K562 (cell line): Measurements from ENCODE around the gene CTSL. TPM values are rescaled to one million over a fixed set of nuclear protein-coding genes. Genes with fewer than 3 reads are reported as not detected.

Source experiments
- ATAC-seq: fragments of 200-7000 bp; cut with Tn5 transposase; 3 replicates; pipeline ENCODE4 v1.9.1; 2020; ENCODE audit warnings: moderate library complexity
- BruUV-seq: library from RNA; stranded (reverse); fragments of 400-500 nt; replicated peaks from 2 replicates; lab custom pipeline; 2021; lab: Mats Ljungman, UMichigan
- CTCF ChIA-PET: fragments of 300-600 bp; formaldehyde crosslinking; extraction: SDS; loops from one replicate; lab custom pipeline; 2021; ENCODE audit warnings: low intra/inter-chr PET ratio; lab: Yijun Ruan, JAX
- POLR2A ChIA-PET: fragments of 300-600, 350-650 bp; sonication (Branson Sonifier 250); formaldehyde crosslinking; extraction: SDS; loops from one replicate; lab custom pipeline; 2021; ENCODE audit warnings: antibody characterized with exemption, inconsistent platforms; lab: Yijun Ruan, JAX
- DNase-seq, 4 experiments: peaks; one replicate each; pipeline versions ENCODE4 v3.0.0 to v3.0.0-alpha.2; 2011 to 2018; ENCODE audit warnings: low spot score in 3 of 4, mixed read lengths in 3 of 4; ENCODE audit errors: extremely low read depth in 1 of 4
- FAIRE-seq: peaks from 2 replicates; lab custom pipeline; 2011; peaks lifted over from hg19 to GRCh38; lab: Jason Lieb, UNC
- H2AFZ ChIP-seq: 2 replicates; pipeline ENCODE4 v1.6.0; 2011; ENCODE audit warnings: low read depth, low read length, control low read depth, inconsistent platforms
- H3K27ac ChIP-seq: fragments of 200-600 bp; 3 replicates; pipeline ENCODE4 v1.8.0; 2011; ENCODE audit warnings: low read depth, mild to moderate bottlenecking, control low read depth, inconsistent platforms, low read length, moderate library complexity, mixed read lengths; ENCODE audit errors: extremely low read depth
- H3K27me3 ChIP-seq, 2 experiments: fragments of 300-600 bp in 1 of 2; 2 replicates in 1 of 2; 3 replicates in 1 of 2; pipeline versions ENCODE4 v1.6.0 to v1.8.0; 2011; ENCODE audit warnings: inconsistent platforms in 2 of 2, low read length in 2 of 2, mild to moderate bottlenecking in 1 of 2, mixed read lengths in 1 of 2, moderate library complexity in 1 of 2; ENCODE audit not compliant: control insufficient read depth in 2 of 2, insufficient read depth in 2 of 2
- H3K36me3 ChIP-seq: fragments of 300-600 bp; 3 replicates; pipeline ENCODE4 v1.8.0; 2011; ENCODE audit warnings: mild to moderate bottlenecking, low read length, inconsistent platforms; ENCODE audit not compliant: control insufficient read depth, insufficient read depth
- H3K4me1 ChIP-seq, 2 experiments: fragments of 200-600 bp in 1 of 2; replicated peaks in 1 of 2; 2 replicates in 1 of 2; 3 replicates in 1 of 2; pipeline versions ENCODE4 v1.5.1 to v1.8.0; 2011; ENCODE audit warnings: inconsistent platforms in 2 of 2, low read length in 2 of 2, mild to moderate bottlenecking in 1 of 2, mixed read lengths in 1 of 2, moderate library complexity in 1 of 2; ENCODE audit not compliant: control insufficient read depth in 2 of 2, insufficient read depth in 2 of 2
- H3K4me2 ChIP-seq: 2 replicates; pipeline ENCODE4 v1.6.1; 2011; ENCODE audit warnings: low read length, control low read depth, inconsistent platforms, mixed read lengths; ENCODE audit not compliant: insufficient read depth
- H3K4me3 ChIP-seq: fragments of 200-600 bp; sonication (generic), shearing (Covaris generic); 2 replicates; pipeline ENCODE4 v1.5.1; 2016; ENCODE audit warnings: control low read depth, inconsistent platforms
- H3K79me2 ChIP-seq: fragments of 200-600 bp; 3 replicates; pipeline ENCODE4 v1.8.0; 2011; ENCODE audit warnings: low read length, inconsistent platforms; ENCODE audit not compliant: control insufficient read depth, insufficient read depth
- H3K9ac ChIP-seq, 2 experiments: 2 replicates each; pipeline versions ENCODE4 v1.6.0 to v1.6.1; 2011; ENCODE audit warnings: low read depth in 2 of 2, low read length in 2 of 2, control low read depth in 1 of 2, inconsistent platforms in 1 of 2, mild to moderate bottlenecking in 1 of 2, mixed read lengths in 1 of 2; ENCODE audit not compliant: insufficient read depth in 1 of 2
- H3K9me1 ChIP-seq: one replicate; pipeline ENCODE4 v1.6.0; 2011; ENCODE audit warnings: inconsistent platforms, mild to moderate bottlenecking, low read length, moderate library complexity; ENCODE audit not compliant: control insufficient read depth, insufficient read depth
- H3K9me3 ChIP-seq: replicated peaks from 2 replicates; pipeline ENCODE4 v1.5.1; 2011; ENCODE audit warnings: low read depth, low read length, inconsistent platforms; ENCODE audit not compliant: control insufficient read depth, insufficient read depth
- H4K20me1 ChIP-seq: replicated peaks from 2 replicates; pipeline ENCODE4 v1.6.1; 2011; ENCODE audit warnings: low read length, inconsistent platforms, mixed read lengths; ENCODE audit not compliant: control insufficient read depth, insufficient read depth
- C11orf30 ChIP-seq: fragments of 450-650 bp; IDR thresholded peaks from 2 replicates; pipeline ENCODE4 v1.6.1; 2016; ENCODE audit warnings: low read depth, mild to moderate bottlenecking
- PRMT5 ChIP-seq: sonication (generic); formaldehyde crosslinking; IDR thresholded peaks from 2 replicates; pipeline ENCODE4 v1.5.0; 2020; ENCODE audit warnings: missing genetic modification reagents
- ZNF217 ChIP-seq: sonication (generic); formaldehyde crosslinking; IDR thresholded peaks from 2 replicates; pipeline ENCODE4 v1.8.0; 2022; ENCODE audit warnings: mild to moderate bottlenecking, missing genetic modification reagents
- ZNF282 ChIP-seq: sonication (generic); formaldehyde crosslinking; IDR thresholded peaks from 2 replicates; pipeline ENCODE4 v1.8.1; 2023; ENCODE audit warnings: missing genetic modification reagents
- ZNF316 ChIP-seq: fragments of 450-650 bp; IDR thresholded peaks from 2 replicates; pipeline ENCODE4 v1.6.1; 2016
- ZNF586 ChIP-seq: fragments of 450-650 bp; formaldehyde crosslinking; conservative IDR thresholded peaks from 2 replicates; pipeline ENCODE4 v1.4.0; 2020; ENCODE audit warnings: mild to moderate bottlenecking, moderate library complexity
- WGBS: fragments of 100-300 bp; shearing (Covaris generic); methylation state at CpG from one replicate; pipeline ENCODE4 v1.1.6; 2016; ENCODE audit warnings: low coverage, mixed read lengths; ENCODE audit not compliant: insufficient coverage; ENCODE audit errors: missing lambda C conversion rate; 5-methylcytosine and 5-hydroxymethylcytosine counted together
- in situ Hi-C: fragments of 300-500 bp; cut with MboI; formaldehyde crosslinking; loops from 4 replicates; pipeline ENCODE4 v1.15.0; 2018; ENCODE audit warnings: inconsistent platforms, mixed read lengths
- intact Hi-C: fragments of 100-400 bp; cut with micrococcal nuclease; formaldehyde crosslinking; loops from 2 replicates; pipeline ENCODE4 v1.14.2; 2022
- polyA plus RNA-seq, 8 experiments: library from polyadenylated mRNA; depleted of rRNA in 4 of 8; stranded (reverse) in 5 of 8; unstranded in 3 of 8; fragments of >200 nt; fragmentation: Nextera tagmentation in 2 of 8; fragmentation: Illumina TruSeq in 1 of 8; extraction: Ambion mirVana in 2 of 8; extraction: Trizol in 1 of 8; gene quantifications; 2 replicates each; pipeline versions ENCODE4 v1.2.1 to v1.2.3, GENCODE V29; 2011 to 2014; ENCODE audit warnings: inconsistent platforms in 1 of 8, missing spikeins in 1 of 8
- total RNA-seq, 7 experiments: library from RNA; depleted of rRNA in 6 of 7; stranded (reverse); fragments of >200 nt in 6 of 7; fragmentation: Illumina TruSeq in 2 of 7; extraction: Trizol in 2 of 7; gene quantifications; 2 replicates each; pipeline versions ENCODE4 v1.2.1 to v1.2.3, GENCODE V29; 2011 to 2021; ENCODE audit warnings: low replicate concordance in 1 of 7
- TF ChIP-seq, protein P1 (sequence below): IDR thresholded peaks from 3 replicates; pipeline ENCODE4 v1.6.1; 2011; ENCODE audit warnings: borderline replicate concordance, mild to moderate bottlenecking, moderate library complexity; ENCODE audit not compliant: insufficient read length; ENCODE audit errors: extremely low read depth
- TF ChIP-seq, protein P2 (sequence below): fragments of 450-650 bp; IDR thresholded peaks from 2 replicates; pipeline ENCODE4 v1.7.1; 2018; ENCODE audit warnings: mild to moderate bottlenecking, low read depth; ENCODE audit not compliant: partially characterized antibody
- TF ChIP-seq, protein P3 (sequence below): fragments of 450-650 bp; formaldehyde crosslinking; IDR thresholded peaks from 2 replicates; pipeline ENCODE4 v1.4.0; 2020; ENCODE audit warnings: mild to moderate bottlenecking, mixed read lengths

The CTSL gene
- total and polyA plus RNA-seq, 9 of the 15 experiments (the other 6 are each of a cell fraction or from before 2014, with no cell fraction given), result 55.9 to 165 (median 93.7) TPM

DNA sequence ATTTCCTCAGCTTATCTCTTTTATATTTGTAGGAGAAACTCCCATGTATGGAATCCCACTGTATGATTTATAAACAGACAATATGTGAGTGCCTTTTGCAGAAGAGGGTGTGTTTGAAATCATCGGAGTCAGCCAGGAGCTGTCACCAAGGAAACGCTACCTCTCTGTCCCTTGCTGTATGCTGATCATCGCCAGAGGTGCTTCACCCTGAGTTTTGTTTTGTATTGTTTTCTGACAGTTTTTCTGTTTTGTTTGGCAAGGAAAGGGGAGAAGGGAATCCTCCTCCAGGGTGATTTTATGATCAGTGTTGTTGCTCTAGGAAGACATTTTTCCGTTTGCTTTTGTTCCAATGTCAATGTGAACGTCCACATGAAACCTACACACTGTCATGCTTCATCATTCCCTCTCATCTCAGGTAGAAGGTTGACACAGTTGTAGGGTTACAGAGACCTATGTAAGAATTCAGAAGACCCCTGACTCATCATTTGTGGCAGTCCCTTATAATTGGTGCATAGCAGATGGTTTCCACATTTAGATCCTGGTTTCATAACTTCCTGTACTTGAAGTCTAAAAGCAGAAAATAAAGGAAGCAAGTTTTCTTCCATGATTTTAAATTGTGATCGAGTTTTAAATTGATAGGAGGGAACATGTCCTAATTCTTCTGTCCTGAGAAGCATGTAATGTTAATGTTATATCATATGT is 18.0 kb upstream of the CTSL start:
- ATAC-seq (no peak), FAIRE-seq (no peak), DNase-seq (no peak)
- no peaks in the 10 kb centered on the region for H4K20me1 ChIP-seq
- POLR2A ChIA-PET, result no interaction called here
- no peaks in the 10 kb centered on the region for H3K9me3 ChIP-seq
- in situ Hi-C loops (no loop called here), intact Hi-C loops (no loop called here)
- H3K9me1 ChIP-seq, result peaks cover under 1% of the 10 kb centered on the region
- no peak overlapping the region for H2AFZ ChIP-seq
- peaks cover 12 to 28% of the 10 kb centered on the region in 2 experiments; a peak in 4 of 5 replicates for H3K4me1 ChIP-seq
- H3K27me3 ChIP-seq, result no peaks in the 10 kb centered on the region
- no peak overlapping the region for H3K27ac ChIP-seq
- 49% methylated on average over 6 of the region's 6 CpGs for WGBS
- TSS peak; percentile 31 for BruUV-seq
- H3K79me2 ChIP-seq, result no peaks in the 10 kb centered on the region
- no peak overlapping the region for H3K4me2 ChIP-seq
- H3K4me3 ChIP-seq, result no peak overlapping the region
- no peak overlapping the region for H3K9ac ChIP-seq
- peaks cover 20% of the 10 kb centered on the region; the same call in 2 of the 3 replicates for H3K36me3 ChIP-seq
- CTCF ChIA-PET, result no interaction called here
- TF ChIP-seq, protein P1, sequence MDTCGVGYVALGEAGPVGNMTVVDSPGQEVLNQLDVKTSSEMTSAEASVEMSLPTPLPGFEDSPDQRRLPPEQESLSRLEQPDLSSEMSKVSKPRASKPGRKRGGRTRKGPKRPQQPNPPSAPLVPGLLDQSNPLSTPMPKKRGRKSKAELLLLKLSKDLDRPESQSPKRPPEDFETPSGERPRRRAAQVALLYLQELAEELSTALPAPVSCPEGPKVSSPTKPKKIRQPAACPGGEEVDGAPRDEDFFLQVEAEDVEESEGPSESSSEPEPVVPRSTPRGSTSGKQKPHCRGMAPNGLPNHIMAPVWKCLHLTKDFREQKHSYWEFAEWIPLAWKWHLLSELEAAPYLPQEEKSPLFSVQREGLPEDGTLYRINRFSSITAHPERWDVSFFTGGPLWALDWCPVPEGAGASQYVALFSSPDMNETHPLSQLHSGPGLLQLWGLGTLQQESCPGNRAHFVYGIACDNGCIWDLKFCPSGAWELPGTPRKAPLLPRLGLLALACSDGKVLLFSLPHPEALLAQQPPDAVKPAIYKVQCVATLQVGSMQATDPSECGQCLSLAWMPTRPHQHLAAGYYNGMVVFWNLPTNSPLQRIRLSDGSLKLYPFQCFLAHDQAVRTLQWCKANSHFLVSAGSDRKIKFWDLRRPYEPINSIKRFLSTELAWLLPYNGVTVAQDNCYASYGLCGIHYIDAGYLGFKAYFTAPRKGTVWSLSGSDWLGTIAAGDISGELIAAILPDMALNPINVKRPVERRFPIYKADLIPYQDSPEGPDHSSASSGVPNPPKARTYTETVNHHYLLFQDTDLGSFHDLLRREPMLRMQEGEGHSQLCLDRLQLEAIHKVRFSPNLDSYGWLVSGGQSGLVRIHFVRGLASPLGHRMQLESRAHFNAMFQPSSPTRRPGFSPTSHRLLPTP, result no peak
- TF ChIP-seq ZNF316 (0 out of 2 replicates have a peak, but pooled peaks have one; percentile 5), ZNF586 (CRISPR knock-in tag) (no peak), ZNF282 (CRISPR knock-in tag) (no peak), ZNF217 (CRISPR knock-in tag) (no peak), PRMT5 (no peak), C11orf30 (0 out of 2 replicates have a peak, but pooled peaks have one; percentile 16)
- TF ChIP-seq, protein P2, sequence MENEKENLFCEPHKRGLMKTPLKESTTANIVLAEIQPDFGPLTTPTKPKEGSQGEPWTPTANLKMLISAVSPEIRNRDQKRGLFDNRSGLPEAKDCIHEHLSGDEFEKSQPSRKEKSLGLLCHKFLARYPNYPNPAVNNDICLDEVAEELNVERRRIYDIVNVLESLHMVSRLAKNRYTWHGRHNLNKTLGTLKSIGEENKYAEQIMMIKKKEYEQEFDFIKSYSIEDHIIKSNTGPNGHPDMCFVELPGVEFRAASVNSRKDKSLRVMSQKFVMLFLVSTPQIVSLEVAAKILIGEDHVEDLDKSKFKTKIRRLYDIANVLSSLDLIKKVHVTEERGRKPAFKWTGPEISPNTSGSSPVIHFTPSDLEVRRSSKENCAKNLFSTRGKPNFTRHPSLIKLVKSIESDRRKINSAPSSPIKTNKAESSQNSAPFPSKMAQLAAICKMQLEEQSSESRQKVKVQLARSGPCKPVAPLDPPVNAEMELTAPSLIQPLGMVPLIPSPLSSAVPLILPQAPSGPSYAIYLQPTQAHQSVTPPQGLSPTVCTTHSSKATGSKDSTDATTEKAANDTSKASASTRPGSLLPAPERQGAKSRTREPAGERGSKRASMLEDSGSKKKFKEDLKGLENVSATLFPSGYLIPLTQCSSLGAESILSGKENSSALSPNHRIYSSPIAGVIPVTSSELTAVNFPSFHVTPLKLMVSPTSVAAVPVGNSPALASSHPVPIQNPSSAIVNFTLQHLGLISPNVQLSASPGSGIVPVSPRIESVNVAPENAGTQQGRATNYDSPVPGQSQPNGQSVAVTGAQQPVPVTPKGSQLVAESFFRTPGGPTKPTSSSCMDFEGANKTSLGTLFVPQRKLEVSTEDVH, result no peak
- TF ChIP-seq, protein P3, sequence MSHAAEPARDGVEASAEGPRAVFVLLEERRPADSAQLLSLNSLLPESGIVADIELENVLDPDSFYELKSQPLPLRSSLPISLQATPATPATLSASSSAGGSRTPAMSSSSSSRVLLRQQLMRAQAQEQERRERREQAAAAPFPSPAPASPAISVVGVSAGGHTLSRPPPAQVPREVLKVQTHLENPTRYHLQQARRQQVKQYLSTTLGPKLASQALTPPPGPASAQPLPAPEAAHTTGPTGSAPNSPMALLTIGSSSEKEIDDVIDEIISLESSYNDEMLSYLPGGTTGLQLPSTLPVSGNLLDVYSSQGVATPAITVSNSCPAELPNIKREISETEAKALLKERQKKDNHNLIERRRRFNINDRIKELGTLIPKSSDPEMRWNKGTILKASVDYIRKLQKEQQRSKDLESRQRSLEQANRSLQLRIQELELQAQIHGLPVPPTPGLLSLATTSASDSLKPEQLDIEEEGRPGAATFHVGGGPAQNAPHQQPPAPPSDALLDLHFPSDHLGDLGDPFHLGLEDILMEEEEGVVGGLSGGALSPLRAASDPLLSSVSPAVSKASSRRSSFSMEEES (CRISPR knock-in tag), result no peak
